Measurements from ENCODE around the gene MED12L.

GRCh38 chr3:151318991-151319390 is 233.5 kb downstream of the MED12L start:
- no peak for TF ChIP-seq GATA2 (IDR thresholded peaks at IDR 0.05; ENCODE audit: low read depth, low read length)
- TF ChIP-seq GATA3 (IDR thresholded peaks at IDR 0.05; ENCODE audit: low read depth, low read length): no peak
